Left forelimb (tissue), 1 donor: ENCODE results near the gene GMPPA.

Experiments used
- DNase-seq: peaks from one replicate; pipeline ENCODE4 v3.0.0-alpha.2; 2018; ENCODE audit warnings: low spot score

The GMPPA gene

DNA sequence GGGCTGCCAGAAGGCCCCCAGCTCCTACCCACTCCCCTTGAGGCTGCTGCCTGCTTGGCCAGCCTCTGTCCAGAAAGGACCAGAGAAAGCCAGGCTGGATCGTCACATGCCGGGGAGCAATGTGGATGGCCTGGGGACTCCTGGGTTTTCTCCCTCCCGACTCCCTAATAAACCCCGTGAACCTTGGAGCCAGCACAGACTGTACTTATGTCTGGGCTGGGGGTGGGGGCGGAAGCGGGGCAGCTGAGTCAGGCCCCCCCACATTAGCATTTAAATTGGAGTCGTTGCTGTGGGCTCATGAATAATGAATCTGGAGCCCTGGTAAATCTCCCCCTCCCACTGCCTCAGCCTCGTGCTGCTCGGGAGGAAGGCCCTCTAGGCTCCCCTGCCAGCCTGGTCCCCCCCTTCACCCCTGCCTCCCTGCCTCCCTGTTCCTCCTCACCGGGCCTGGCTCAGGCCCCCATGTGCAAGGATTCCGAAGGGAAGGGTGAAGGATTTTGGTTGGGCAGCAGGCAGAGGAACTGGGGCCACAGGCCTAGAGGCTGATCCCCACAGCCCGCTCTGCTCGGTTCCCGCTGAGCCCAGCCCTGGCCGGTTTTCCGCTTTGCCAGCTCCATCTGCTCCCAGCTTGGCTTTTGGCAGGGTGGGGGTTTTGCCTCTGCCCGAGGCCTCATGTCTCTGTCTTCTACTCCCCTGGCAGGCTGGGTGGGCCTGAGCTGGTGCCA lies 8.3 kb downstream of the GMPPA start:
- no peak for DNase-seq

GRCh38 chr2:219507581-219508443 lies 9.1 kb downstream of the GMPPA start:
- no peak for DNase-seq

- DNase-seq, result no peak
Measured at GRCh38 chr2:219508444-219508734, 9.7 kb downstream of the GMPPA start.

GRCh38 chr2:219508971-219509779 lies 10.5 kb downstream of the GMPPA start:
- DNase-seq, result no peak

DNA sequence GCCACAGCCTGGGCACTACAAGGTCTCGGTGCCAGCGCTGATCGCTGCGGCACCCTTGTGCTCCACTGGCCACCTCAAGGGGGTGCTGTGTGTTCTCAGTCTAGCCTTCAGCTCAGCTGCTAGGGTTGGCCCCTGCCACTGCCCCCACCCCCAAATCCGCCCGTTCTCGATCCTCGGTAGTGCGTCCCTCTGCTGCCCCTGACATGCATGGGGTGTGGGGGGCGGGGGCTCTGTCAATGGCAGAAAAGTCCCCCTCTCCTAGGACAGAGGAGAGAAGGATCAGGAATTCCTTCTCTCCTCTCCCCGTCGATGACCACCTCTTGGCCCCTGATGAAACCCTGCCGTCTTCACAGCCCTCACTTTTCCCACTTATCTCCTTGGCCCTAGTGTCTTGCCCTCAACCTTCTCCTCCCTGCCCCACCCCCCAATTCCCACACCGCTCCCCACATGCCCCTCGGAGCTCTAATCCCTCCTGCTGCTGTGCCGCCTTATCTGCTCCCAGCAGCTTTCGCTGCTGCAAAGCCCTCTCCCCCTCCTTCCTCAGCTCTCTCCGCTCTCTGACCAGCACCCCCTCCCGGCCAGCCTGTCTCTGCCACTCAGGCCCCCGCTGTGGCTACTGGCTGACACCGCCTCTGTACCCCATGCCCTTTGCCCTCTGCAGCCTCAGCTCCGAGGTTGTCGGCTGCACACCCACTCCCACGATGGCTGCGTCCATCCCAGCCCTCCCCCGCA lies 11.3 kb downstream of the GMPPA start:
- DNase-seq, result no peak

DNA sequence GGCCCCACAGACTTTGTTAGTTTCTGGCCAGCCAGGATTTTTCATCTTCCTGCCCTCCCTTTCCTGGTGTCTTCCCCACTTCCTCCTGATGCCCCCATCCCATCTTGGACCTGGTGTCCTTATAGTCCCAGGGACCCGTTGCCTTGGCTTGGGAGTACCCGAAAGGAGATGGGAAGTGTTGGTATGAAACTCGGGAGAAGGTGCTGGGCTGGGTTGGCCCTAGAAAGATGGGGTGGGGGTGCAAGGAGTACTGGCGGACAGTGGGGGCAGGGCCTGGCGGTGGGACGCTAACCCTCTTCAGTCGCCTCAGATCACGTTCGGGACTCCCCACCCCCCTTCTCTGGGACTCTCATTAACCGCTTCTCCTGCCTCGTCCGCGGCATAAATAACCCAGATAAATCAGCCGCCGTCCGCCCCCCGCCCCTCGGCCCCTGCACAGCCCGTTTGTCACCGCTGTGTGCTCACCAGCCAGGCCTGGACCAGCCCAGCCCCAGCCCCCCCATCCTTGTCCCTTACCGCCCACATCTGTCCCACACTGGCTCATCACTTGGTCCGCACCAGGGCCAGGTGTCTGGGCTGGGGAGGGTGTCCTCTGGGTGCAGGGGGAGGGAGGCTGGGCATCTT lies 11.9 kb downstream of the GMPPA start:
- DNase-seq, result no peak

GRCh38 chr2:219511547-219512325 lies 13.0 kb downstream of the GMPPA start:
- no peak for DNase-seq

- DNase-seq, result no peak
Measured at GRCh38 chr2:219512524-219513216, 14.0 kb downstream of the GMPPA start.

- DNase-seq, result no peak
Measured at GRCh38 chr2:219513787-219514186, 15.1 kb downstream of the GMPPA start.

- DNase-seq, result no peak
Measured at GRCh38 chr2:219514196-219514761, 15.6 kb downstream of the GMPPA start, which contains the start of gene ASIC4. Gene ASIC4 (plus strand): TSS chr2:219514482. CDS start chr2:219514725, 243 bp downstream.

GRCh38 chr2:219514836-219515235 lies 16.1 kb downstream of the GMPPA start:
- DNase-seq, result no peak

DNA sequence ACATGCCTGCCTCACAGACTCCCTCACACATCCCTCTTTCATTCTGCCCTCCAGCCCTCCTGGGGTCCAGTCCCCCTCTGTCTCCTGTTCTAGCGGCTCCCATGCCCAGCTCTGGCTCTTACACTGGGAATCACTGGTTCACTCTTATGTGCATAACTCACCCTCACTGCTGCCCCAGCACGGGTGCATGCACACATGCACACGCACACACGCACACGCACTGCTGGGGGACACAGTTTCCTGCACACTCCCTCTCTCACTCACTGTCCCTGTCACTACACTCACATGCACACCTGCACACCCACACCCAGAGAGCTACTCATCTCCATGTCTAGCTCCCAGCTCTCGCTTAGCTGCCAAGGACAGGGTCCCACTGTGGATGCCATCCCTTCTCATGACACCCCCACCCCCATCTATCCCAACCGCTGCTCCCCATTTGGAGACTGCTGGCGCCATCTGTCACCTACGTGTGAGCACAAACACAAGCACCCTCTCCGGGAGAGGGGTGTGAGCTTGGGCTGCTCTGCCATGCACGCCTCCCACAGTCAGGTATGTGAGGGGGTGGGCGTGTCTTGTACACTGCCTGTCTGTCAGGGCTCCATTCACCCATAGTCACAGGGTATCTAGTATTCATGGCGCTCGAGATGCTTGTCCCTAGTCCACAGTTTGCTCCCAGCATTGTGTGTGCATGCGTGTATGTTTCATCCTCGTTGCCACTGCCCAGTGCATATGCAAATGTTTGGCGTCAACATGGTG lies 17.4 kb downstream of the GMPPA start:
- DNase-seq, result no peak

- DNase-seq, result no peak
Measured at GRCh38 chr2:219516888-219517287, 18.2 kb downstream of the GMPPA start.

GRCh38 chr2:219517954-219518778 lies 19.5 kb downstream of the GMPPA start:
- DNase-seq, result no peak

DNA sequence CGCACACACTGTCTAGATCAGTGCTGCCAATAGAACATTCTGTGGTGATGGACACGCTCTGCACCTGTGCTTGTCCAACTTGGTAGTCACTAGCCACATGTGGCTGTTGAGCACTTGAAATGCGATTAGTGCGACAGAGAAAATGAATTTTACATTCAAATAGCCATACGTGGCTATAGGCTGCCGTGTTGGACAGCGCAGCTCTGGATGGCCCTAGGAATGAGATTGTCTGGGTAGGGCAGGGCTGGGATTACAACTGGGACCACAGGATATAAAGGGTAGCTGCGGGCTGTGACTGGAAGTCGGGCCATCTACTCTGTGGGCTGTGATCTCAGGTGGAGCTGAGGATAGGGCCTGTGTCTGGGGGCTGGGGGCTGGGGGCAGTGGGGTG lies 20.8 kb downstream of the GMPPA start:
- no peak for DNase-seq

DNA sequence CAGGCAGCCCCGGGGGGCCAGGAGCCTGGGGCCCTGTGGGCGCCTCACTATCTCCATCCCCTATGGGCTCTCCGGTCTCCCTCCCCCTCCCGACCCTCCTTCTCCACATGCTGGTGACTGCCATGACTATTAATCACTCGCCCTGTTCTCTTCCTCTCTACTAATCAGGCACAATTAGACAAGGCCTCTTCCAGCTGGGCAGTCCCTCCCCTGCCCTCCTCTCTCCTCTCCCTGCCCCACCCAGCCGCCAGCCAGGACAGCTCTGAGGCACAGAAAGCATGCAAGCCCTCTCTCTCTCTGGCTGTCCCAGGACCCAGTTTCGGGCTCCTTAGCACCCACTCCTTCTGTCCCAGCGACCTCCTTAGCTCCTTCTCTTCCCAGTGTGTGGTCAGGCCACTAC lies 21.4 kb downstream of the GMPPA start:
- no peak for DNase-seq

- DNase-seq, result no peak
Measured at GRCh38 chr2:219521066-219521880, 22.6 kb downstream of the GMPPA start.
